ENCODE measurements around the gene SLC14A1.

Gene SLC14A1

GRCh38 chr18:45684341-45685115 is 39.5 kb upstream of the SLC14A1 start:
- TF ChIP-seq CTCF (IDR thresholded peaks at IDR 0.05; ENCODE audit: borderline replicate concordance, control extremely low read depth, extremely low read depth, insufficient read depth, missing control alignments) = no peak
- DNase-seq (ENCODE audit: low spot score) = no peak
- in situ Hi-C loops (cut with MboI; ENCODE audit: low sequenced_read_pairs, unreplicated experiment) = no loop called here

GRCh38 chr18:45686891-45687611 is 36.9 kb upstream of the SLC14A1 start:
- peak; percentile 75 for DNase-seq (ENCODE audit: low spot score)
- in situ Hi-C loops (cut with MboI; ENCODE audit: low sequenced_read_pairs, unreplicated experiment) = no loop called here
- no peak for TF ChIP-seq CTCF (IDR thresholded peaks at IDR 0.05; ENCODE audit: borderline replicate concordance, control extremely low read depth, extremely low read depth, insufficient read depth, missing control alignments)

GRCh38 chr18:45687621-45688020 is 36.4 kb upstream of the SLC14A1 start:
- DNase-seq (ENCODE audit: low spot score) = peak; percentile 47
- no peak for TF ChIP-seq CTCF (IDR thresholded peaks at IDR 0.05; ENCODE audit: borderline replicate concordance, control extremely low read depth, extremely low read depth, insufficient read depth, missing control alignments)
- in situ Hi-C loops (cut with MboI; ENCODE audit: low sequenced_read_pairs, unreplicated experiment) = no loop called here

GRCh38 chr18:45688113-45688512 is 35.9 kb upstream of the SLC14A1 start:
- TF ChIP-seq CTCF (IDR thresholded peaks at IDR 0.05; ENCODE audit: borderline replicate concordance, control extremely low read depth, extremely low read depth, insufficient read depth, missing control alignments) = no peak
- DNase-seq (ENCODE audit: low spot score) = no peak
- in situ Hi-C loops (cut with MboI; ENCODE audit: low sequenced_read_pairs, unreplicated experiment) = no loop called here

- TF ChIP-seq CTCF (IDR thresholded peaks at IDR 0.05; ENCODE audit: borderline replicate concordance, control extremely low read depth, extremely low read depth, insufficient read depth, missing control alignments) = no peak
- in situ Hi-C loops (cut with MboI; ENCODE audit: low sequenced_read_pairs, unreplicated experiment) = no loop called here
- DNase-seq (ENCODE audit: low spot score) = peak; percentile 51
Measured at GRCh38 chr18:45688833-45689232, 35.1 kb upstream of the SLC14A1 start.

GRCh38 chr18:45689396-45689795 is 34.6 kb upstream of the SLC14A1 start:
- no peak for DNase-seq (ENCODE audit: low spot score)
- TF ChIP-seq CTCF (IDR thresholded peaks at IDR 0.05; ENCODE audit: borderline replicate concordance, control extremely low read depth, extremely low read depth, insufficient read depth, missing control alignments) = no peak
- in situ Hi-C loops (cut with MboI; ENCODE audit: low sequenced_read_pairs, unreplicated experiment) = no loop called here
